Coronary artery (tissue), 2 donors: ENCODE data around the gene CD3E.

Source experiments
- DNase-seq: peaks from one replicate; pipeline ENCODE4 v3.0.0-alpha.2; 2017; ENCODE audit warnings: low spot score
- H3K27ac ChIP-seq, 2 donors: fragments of 200-600 bp; sonication (generic); one replicate each; pipeline ENCODE4 v1.5.1; 2016 to 2019
- H3K4me3 ChIP-seq: fragments of 200-600 bp; sonication (generic); 2 replicates; pipeline ENCODE4 v1.5.1; 2016; ENCODE audit warnings: mild to moderate bottlenecking, moderate library complexity
- CTCF ChIP-seq: fragments of 200-600 bp; sonication (generic); IDR thresholded peaks from one replicate; pipeline ENCODE4 v1.5.1; 2019; ENCODE audit warnings: antibody characterized with exemption

The CD3E gene

GRCh38 chr11:118304568-118305248 lies at the start of gene CD3E:
Gene CD3E (plus strand): TSS chr11:118304730. CDS start chr11:118304953, 223 bp downstream.
- DNase-seq = no peak
- no peak for TF ChIP-seq CTCF
- no peak within 1 kb of the TSS for H3K27ac ChIP-seq
- no peak within 1 kb of the TSS for H3K4me3 ChIP-seq

GRCh38 chr11:118258410-118258809 lies 46.1 kb upstream of the CD3E start:
- TF ChIP-seq CTCF = no peak
- no peak overlapping the region for H3K4me3 ChIP-seq
- DNase-seq = no peak
- no peak overlapping the region for H3K27ac ChIP-seq

- no peak for DNase-seq
- no peak for TF ChIP-seq CTCF
- Histone ChIP-seq H3K27ac (no peak overlapping the region), H3K4me3 (no peak overlapping the region)
Observed at GRCh38 chr11:118259138-118259537, 45.4 kb upstream of the CD3E start.

- no peak for DNase-seq
- Histone ChIP-seq H3K4me3 (no peak overlapping the region), H3K27ac (no peak overlapping the region)
- no peak for TF ChIP-seq CTCF
Observed at GRCh38 chr11:118260353-118260752, 44.2 kb upstream of the CD3E start.

GRCh38 chr11:118263112-118263511 lies 41.4 kb upstream of the CD3E start:
- no peak for DNase-seq
- no peak for TF ChIP-seq CTCF
- Histone ChIP-seq H3K27ac (no peak overlapping the region), H3K4me3 (peak overlapping the region; percentile 52)

- Histone ChIP-seq H3K4me3 (peak within 1 kb of the TSS; percentile 52), H3K27ac (peak within 1 kb of the TSS in 1 of 2 donors; percentile 28)
- DNase-seq = no peak
- TF ChIP-seq CTCF = no peak
Observed at GRCh38 chr11:118263695-118264568, 40.6 kb upstream of the CD3E start, which contains the start of gene MPZL2. Gene MPZL2 (minus strand): TSS chr11:118264297. CDS start chr11:118264153, 144 bp downstream.
